NCI-H2171 (cell line): ENCODE results near the gene SCYGR7.

Source experiments
- DNase-seq: peaks from one replicate; lab custom pipeline; 2025; lab: John Stamatoyannopoulos, UW

Gene SCYGR7

DNA sequence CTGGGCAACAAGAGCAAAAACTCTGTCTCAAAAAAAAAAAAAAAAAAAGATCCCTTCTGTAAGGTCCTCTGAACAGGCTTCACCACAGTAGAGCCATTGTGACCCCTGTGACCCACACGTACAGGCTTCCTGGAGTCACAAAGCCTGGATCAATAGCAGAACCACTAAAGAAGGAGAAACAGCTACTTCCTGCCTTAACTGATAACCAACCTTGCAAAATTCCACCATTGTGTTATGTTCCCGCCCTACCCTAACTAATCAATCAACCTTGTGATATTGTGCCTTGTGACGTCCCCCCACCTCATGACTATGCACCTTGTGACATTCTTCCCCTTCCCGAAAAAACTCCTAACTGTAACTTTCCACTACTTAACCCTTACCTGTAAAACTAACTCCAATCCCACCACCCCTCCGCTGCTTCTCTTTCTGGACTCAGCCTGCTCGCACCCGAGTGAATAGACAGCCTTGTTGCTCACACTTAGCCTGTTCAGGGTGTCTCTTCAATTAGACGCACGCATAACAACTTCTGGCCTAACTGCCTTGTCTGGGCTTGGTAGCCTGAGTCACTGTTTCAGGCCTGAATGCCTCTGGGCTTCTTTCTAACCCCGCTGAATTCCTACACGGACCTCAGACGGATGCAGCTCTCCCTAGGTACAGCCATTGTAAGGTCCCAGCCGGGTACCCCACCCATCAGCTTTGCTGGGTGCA lies 31.4 kb downstream of the SCYGR7 start:
- DNase-seq = no peak

DNA sequence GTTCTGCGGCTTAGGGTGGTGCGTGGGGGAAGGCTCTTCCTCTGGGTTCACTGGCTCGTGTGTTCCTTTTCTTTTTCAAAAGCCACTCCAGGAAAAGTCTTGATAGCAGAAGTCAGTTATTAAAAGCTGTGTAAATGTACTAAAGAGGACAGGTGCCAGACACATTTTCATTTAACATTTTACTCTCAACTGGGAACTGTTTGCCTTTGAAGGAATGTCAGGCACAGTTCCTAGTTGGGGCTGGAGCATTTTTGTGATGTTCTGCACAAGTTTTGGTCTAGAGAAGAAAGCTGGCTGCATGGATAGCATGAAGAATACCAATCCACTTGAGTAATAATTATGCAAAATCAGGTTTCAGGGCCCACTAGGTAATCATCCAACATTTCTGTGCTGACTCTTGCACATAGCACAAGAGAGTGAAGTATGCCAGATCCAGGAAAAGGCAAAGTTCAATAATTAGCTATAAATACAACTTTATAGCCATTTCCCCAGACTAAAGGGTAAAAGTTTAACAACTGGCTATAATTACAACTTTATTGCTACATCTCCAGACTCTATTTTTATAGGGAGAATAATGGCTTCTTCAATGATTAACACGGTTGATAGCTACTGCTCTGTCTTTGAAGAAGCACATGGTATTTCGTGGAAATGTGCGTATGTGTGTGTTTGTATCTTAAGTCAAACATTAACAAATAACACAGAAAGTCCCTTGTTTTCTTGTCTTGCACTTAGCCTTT lies 33.8 kb downstream of the SCYGR7 start:
- no peak for DNase-seq

DNA sequence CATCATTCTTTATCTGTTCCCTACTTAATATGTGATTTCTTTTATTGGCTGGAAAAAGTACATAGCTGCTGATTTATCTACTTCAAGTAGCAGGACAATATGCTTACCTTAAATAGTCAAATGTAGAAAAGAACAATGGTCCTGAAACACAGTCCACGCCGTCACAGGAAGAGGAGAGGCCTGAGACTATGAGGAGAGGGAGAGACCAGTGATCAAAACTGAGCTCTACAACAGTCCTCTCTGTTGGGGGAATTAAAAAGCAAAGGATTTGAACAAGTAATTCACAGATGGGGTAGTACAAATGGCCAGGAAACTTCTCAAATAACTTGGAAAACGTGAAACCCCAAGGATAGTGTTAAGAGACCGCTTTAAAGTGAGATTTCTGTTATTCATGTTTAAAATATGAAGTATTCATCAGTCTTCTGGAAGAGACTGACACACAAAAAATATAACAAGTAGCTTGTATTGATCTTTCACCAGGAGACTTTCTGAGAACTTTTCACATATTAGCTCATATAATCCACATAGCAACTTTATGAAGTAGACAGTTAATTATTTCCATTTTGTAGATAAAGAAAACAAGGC lies 37.7 kb downstream of the SCYGR7 start:
- no peak for DNase-seq

DNA sequence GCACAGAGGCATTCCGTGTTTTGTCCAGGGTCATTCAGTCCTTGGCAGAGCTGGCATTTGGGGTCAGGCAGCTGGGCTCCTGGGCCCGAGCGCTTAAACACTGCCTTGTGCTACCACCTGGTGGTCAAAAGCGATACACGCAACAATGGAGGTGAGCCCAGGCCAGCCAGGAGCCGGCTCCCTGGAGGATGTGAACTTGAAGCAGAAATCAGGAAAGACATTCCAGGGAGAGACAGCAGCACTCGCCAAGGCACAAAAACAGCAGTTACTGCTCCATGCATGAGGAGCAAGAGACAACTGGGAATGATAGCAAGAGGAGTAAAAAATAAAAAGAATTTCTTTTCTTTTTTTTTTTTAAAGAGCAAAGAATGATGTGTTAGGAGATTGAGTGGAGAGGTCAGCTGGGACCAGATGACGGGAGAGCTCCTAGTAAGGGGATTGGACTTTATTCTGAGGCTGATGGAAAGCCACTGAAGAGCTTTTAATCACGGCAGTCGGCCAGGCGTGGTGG lies 38.3 kb downstream of the SCYGR7 start:
- no peak for DNase-seq

DNA sequence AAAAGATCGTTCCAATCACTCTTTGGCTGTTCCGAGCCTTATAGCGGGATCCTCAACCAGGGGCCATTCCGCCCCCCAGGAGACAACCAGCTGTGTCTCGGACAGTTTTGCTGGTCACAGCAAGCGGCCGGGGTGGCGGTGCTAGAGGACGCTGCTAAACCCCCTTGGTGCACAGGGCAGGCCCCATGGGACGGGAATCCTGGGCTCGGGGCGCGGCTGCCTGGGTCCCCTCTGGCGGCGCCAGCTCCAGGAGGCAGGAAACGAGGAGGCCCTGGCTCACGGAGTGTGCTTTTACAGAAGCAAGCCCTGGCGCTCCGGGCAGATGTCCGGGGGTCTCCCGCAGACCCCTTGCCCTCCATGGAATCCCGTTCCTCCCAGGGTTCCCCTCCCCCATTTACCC lies 39.7 kb downstream of the SCYGR7 start:
- no peak for DNase-seq

DNA sequence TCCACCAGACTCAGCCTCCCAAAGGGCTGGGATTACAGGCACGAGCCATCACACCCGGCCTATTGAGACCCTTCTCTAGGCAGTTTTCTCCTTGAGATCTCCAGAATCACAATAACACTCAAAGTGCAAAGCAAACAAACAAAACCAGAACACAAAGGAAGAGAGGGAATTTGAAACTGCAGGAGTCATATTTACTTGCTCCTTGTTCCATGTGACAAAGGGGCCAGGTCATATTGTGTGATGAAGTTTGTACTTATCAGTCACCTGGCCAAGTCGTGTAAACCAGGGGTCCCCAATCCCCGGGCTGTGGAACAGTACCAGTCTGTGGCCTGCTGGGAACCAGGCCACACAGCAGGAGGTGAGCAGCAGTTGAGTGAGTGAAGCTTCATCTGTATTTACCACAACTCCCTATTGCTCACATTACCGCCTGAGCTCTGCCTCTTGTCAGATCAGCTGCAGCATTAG lies 44.1 kb downstream of the SCYGR7 start:
- DNase-seq = no peak

DNA sequence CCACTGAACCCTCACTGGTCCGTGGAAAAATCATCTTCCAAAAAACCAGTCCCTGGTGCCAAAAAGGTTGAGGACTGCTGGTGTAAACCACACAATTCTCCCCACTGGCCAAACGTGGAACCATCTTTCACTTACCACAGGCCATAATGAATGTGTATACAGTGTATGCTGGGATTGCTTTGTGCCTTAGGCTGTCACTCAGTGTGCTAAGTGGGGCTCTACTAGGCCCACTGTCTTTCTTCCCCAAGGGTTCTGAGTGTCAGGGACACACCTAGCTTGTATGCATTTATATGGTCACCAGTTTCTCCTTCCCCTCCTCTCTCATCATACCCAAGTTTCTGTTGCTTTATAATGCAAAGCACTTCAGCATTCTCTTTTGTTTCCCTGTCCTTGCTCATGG lies 44.8 kb downstream of the SCYGR7 start:
- no peak for DNase-seq

DNA sequence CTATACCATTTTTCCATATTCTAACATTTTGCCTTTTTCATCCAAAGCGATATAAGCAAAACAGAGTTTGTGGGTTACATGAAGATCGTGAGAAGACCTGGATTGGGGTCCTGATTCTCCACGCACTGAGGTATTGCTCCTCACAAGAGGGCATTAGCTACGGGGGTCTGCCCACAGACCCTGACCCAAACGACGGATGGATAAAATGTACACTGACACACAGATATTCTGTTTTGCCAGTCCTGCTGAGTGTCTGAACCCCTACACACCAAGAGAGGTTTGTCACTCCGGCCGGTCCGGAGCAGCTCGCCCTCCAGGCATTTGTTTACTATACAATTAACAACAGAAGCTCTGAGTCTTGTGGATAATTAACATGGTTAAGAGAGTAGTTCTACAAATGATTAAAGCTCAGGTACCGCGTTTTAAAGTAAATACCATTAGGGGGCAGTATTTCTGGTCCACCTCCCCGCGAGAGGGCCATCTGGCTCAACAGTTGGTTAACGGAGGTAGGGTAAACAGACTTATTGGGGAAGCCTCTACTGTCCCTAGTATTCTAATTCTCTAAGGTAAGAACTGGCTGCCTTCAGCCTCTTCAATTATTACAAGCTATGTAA lies 46.0 kb downstream of the SCYGR7 start:
- DNase-seq = no peak

DNA sequence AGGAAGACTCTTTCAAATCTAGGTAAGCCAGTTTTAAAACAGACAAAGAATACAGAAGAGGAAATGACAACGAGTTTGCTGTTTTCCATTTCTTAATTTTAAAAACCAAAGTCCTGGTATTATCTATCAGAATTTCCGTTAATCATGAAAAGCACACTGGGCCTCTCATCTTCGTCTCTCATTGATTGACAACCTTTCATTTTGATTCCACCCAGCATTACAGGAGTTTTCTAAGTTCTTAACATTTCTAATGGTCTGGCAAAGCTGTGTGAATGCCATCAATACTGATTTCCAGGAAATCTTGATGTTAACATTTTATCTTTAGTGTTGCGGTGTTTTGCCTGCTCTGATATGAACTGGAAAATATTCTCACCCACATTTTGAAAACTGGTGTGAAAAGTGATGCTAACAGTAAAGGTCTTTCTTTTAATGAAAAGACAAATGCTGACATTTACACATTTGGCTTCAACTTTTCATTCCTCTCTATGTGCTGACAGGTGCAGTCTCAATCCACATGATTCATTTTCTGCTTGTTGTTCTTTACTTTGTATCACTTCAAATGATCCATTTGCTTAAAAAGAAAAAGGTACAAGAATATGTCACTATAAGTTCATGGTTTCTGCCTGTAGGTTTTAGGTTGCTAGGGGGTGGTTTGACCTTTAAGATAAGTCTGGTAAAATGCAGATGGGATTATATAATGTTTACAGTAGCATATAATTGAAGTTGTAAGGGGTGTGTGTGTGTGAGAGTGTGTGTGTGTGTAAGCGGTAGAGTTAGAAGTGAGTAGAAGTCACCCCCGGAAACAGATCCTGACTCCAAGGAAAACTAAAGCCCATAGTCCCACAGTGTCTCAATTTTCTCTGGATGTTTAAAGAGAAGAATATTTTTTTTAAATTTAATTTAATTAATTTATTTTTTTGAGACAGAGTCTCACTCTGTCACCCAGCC lies 47.0 kb downstream of the SCYGR7 start:
- no peak for DNase-seq
